GM12874 (cell line): ENCODE results near the gene PGM5.

Experiments used
- CTCF ChIP-seq: IDR thresholded peaks from 2 replicates; pipeline ENCODE4 v1.5.1; 2011; ENCODE audit warnings: low read depth, mild to moderate bottlenecking, control low read depth, low read length, moderate library complexity; ENCODE audit not compliant: insufficient read depth

Gene PGM5

DNA sequence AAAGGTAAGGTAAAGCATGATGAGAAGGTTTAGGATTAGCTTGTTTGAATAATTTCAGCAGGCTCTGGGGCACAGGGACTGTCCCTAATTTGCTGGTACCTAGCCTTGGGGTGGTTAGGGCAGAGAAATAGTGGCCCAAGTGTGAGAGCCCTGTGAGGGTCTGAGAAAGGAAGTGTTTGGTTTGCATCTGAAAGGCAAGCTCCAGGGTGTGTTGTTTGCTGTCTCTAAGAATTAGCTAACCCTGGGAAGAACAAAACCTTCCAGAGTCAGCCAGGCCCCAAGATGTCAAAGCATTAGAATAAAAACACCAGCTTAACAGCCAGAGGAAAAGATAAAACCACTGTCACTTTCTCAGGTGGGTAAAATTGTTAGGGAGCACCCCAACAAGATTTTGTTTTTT lies 153.3 kb downstream of the PGM5 start:
- TF ChIP-seq CTCF, result no peak

- TF ChIP-seq CTCF, result no peak
Measured at GRCh38 chr9:68513385-68513784, 157.0 kb downstream of the PGM5 start.

GRCh38 chr9:68513981-68514380 lies 157.6 kb downstream of the PGM5 start:
- no peak for TF ChIP-seq CTCF

- no peak for TF ChIP-seq CTCF
Measured at GRCh38 chr9:68515326-68516017, 159.1 kb downstream of the PGM5 start.

DNA sequence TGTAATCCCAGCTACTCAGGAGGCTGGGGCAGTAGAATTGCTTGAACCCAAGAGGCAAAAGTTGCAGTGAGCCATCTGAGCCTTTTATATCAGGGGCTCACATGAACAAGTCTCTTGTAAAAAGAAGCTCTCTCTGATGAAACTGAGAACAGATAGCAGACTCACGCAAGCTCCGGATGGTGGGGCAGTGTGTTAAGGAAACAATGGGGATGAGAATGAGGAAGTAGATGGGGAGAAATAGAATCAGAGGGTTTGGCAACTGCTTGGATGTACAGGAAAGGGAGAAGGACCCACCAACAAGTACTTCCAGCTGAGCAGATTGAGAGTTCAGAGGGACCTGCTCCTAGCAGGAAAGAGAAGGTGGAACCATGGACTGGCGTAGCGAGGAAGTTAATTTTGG lies 165.7 kb downstream of the PGM5 start:
- TF ChIP-seq CTCF, result no peak

GRCh38 chr9:68522954-68523353 lies 166.5 kb downstream of the PGM5 start:
- no peak for TF ChIP-seq CTCF

DNA sequence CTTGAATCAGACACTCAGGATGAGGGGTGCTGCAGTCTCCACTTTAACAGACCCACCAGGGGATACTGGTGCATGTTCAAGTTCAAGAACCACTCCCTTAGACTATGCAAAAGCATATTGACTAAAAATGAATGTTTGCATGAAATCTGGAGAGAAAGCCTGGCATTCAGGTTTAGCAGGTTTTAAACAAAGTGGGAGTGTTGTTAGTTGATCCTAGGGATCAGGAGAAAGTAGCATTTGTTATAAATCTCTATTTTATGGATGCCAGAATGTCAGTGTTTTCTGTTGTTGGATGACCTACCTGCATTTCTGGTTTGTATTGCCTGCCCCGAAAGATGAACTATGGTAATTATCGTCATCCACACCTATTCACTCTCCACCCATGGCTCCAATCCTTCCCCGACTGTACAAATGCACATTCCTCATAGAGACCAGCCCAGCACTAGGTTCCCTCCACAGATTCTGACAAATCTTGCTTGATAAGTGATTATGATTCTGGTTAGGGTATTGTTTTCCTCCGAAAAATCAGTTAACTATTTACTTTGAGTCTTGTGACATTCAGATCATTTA lies 167.0 kb downstream of the PGM5 start:
- no peak for TF ChIP-seq CTCF
